ENCODE results near the gene GRIN2D.
A peak's percentile ranks its signal among the peaks of the same experiment; 100 is the strongest.

GRIN2D gene

GRCh38 chr19:48362716-48363499 lies 30.6 kb upstream of the GRIN2D start:
- in situ Hi-C loops (cut with MboI; ENCODE audit: low sequenced_read_pairs, unreplicated experiment) = no loop called here
- TF ChIP-seq CTCF (IDR thresholded peaks at IDR 0.05; ENCODE audit: borderline replicate concordance, control extremely low read depth, extremely low read depth, insufficient read depth, missing control alignments) = no peak
- peak; percentile 92 for DNase-seq (ENCODE audit: low spot score)

DNA sequence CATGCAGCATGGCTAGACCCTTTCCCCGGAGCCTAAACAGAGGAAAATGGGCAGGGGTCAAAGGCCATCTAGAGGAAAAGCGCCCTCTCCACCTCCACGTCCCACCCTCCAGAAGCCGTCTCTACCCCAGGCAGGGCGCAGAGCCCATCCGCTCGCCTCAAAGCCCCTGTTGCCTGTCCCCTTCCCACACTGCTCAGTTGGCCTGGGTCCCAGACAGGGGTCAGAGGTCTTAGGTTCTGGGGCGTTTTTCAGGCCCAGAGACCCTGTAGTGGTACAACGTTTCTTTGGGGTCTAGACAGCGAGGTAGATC lies 30.0 kb upstream of the GRIN2D start:
- in situ Hi-C loops (cut with MboI; ENCODE audit: low sequenced_read_pairs, unreplicated experiment) = no loop called here
- TF ChIP-seq CTCF (IDR thresholded peaks at IDR 0.05; ENCODE audit: borderline replicate concordance, control extremely low read depth, extremely low read depth, insufficient read depth, missing control alignments) = no peak
- no peak for DNase-seq (ENCODE audit: low spot score)

DNA sequence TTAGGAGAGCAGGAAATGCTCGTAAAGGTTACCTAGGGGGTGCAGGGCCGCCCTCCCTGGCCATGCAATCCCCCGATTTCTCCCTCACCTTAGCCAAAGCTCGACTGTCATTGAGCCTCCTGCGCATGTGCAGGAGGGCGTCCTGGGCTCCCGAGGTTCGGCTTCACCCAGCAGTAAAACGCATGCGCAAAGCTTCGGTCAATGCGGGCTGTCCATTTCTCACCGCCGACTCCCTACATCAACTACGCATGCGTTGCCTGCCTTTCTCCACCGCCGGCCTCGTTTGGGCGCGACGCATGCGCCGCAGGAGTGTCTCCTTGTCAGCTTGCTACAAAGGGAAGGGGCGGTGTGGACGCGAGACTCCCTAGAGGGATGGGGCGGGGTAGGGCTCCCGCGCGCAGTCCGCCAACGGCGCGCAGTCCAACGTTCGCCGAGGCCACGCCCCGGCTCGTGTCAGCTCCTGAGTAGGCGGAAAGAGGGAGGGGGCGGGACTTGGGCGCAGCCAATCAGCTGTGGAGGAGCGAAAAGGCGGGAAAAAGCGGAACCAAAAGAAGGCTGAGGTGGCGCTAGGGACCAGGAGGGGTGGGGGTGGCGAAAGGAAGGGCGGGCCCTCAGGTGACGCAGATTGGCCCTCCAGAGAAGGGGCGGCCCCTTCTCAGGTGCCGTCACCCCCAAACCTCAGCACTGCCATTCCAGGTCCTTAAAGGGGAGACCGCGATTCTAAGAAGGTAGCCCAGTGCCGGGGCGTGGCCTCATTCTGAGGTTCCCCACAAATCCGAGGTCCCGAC lies 29.5 kb upstream of the GRIN2D start, which contains the start of the genes SYNGR4 and TMEM143:
TSS of gene SYNGR4 (plus strand) at position 558 of the 788 bp plus-strand sequence. CDS start 1,476 bp downstream, outside the sequence.
TSS of gene TMEM143 (minus strand) at position 131 of the 788 bp plus-strand sequence. CDS start at position 111, 20 bp downstream.
- peak; percentile 100 for DNase-seq (ENCODE audit: low spot score)
- TF ChIP-seq CTCF (IDR thresholded peaks at IDR 0.05; ENCODE audit: borderline replicate concordance, control extremely low read depth, extremely low read depth, insufficient read depth, missing control alignments) = no peak
- in situ Hi-C loops (cut with MboI; ENCODE audit: low sequenced_read_pairs, unreplicated experiment) = no loop called here

- TF ChIP-seq CTCF (IDR thresholded peaks at IDR 0.05; ENCODE audit: borderline replicate concordance, control extremely low read depth, extremely low read depth, insufficient read depth, missing control alignments) = no peak
- DNase-seq (ENCODE audit: low spot score) = no peak
- in situ Hi-C loops (cut with MboI; ENCODE audit: low sequenced_read_pairs, unreplicated experiment) = no loop called here
These were observed 28.7 kb upstream of the GRIN2D start for GRCh38 chr19:48364598-48365348.

- no peak for DNase-seq (ENCODE audit: low spot score)
- TF ChIP-seq CTCF (IDR thresholded peaks at IDR 0.05; ENCODE audit: borderline replicate concordance, control extremely low read depth, extremely low read depth, insufficient read depth, missing control alignments) = no peak
- in situ Hi-C loops (cut with MboI; ENCODE audit: low sequenced_read_pairs, unreplicated experiment) = no loop called here
These were observed 27.9 kb upstream of the GRIN2D start for GRCh38 chr19:48365602-48366001.

- no peak for TF ChIP-seq CTCF (IDR thresholded peaks at IDR 0.05; ENCODE audit: borderline replicate concordance, control extremely low read depth, extremely low read depth, insufficient read depth, missing control alignments)
- in situ Hi-C loops (cut with MboI; ENCODE audit: low sequenced_read_pairs, unreplicated experiment) = no loop called here
These were observed 25.6 kb upstream of the GRIN2D start for GRCh38 chr19:48367855-48368254.

More at GRCh38 chr19:48367855-48368254, 25.6 kb upstream of the GRIN2D start:
- no peak for DNase-seq (ENCODE audit: low spot score)

All from GM13976 (cell line).